Measurements from ENCODE around the gene CSGALNACT2.

GRCh38 chr10:43124574-43125273 lies 13.5 kb upstream of the CSGALNACT2 start:
- TF ChIP-seq CTCF (conservative IDR thresholded peaks at IDR 0.05; ENCODE audit: low read length) (no peak), EZH2phosphoT487 (IDR thresholded peaks at IDR 0.05; ENCODE audit: borderline replicate concordance, low read depth, low read length) (no peak)
